ENCODE measurements around the gene CPEB2.

Gene CPEB2

DNA sequence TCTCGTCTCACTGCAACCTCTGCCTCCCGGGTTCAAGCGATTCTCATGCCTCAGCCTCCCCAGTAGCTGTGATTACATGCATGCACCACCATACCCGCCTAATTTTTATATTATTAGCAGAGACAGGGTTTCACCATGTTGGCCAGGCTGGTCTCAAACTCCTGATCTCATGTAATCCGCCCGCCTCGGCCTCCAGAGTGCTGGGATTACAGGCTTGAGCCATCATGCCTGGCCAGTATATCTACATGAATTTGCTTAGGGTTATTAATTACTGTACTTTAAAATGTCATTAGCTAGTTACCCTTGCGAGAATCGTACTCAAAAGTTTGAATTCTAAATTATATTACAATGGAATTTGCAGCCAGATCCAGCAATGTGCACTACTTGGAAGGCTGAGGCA is 8.9 kb downstream of the CPEB2 start:
- no peak for DNase-seq

DNA sequence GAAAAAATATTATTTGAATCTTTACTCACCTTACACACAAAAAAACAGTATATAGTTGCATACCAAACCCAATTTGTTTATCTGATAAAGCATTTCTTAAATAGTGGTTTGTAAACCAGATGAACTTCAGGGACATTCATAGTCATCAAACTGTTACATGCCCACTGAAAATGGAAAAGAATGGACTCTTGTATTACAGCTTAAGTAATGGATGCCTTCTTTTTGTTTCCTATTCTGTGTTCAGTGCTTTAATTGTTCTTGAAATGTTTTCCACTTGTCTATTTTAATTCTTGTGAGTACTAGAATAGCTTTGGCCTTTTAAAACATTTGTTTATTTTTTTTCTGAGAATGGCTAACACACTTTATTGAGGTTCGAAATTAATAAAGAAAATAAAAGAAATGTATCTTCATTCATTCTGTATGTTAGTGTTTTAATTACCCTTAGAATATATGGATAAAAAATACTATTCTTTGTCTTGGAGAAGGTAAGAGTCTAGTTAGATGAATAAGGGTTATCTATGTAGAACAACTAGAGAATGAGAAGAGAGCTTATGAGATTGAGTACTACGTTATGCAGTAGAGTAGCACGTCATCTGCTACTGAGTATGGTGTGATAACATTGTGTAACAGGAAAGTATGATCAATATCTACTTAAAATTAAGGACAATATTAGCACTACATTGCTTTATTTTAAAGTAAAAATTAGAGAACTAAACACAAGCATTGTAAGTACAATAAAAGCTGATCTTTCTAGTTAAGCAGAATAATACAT is 9.9 kb downstream of the CPEB2 start:
- DNase-seq = no peak

GRCh38 chr4:15013585-15013984 is 11.3 kb downstream of the CPEB2 start:
- no peak for DNase-seq

DNA sequence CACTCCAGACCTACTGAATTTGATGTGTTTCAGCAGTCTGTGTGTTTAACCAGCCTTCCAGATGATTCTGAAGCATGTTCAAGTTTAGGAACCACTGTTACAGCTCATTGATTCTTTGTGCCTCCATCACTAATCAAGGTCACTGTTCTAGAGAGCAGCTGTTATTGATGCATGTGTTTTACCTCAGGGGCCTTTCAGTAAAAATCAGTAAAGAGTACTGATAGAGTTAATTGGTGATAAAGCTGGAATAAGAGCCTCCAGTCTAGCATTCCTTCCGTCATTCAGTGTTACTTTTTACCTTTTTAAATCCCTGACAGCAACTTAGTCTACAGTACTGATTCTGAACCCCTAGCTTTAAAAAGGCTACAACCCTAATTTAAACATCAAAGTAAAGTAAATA is 12.9 kb downstream of the CPEB2 start:
- no peak for DNase-seq

DNA sequence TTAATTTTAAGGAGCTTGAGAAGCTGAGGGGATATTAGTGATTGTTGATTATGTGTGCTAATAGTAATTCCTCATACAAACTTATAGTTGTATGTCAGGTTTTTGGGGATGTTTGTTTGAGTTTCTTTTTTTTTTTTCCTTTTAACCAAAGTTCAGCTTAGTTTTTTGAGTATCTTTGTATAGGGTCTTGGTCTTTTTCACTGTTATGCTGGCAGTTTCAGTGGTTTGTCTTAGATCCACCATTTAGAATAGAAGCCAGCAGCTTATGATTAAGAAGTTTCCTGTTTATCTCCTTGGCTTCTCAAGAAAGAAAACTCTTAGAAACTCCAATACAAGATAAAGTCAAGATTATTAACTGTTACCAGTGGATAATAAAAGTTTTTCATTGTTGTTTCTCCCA is 16.1 kb downstream of the CPEB2 start:
- no peak for DNase-seq

DNA sequence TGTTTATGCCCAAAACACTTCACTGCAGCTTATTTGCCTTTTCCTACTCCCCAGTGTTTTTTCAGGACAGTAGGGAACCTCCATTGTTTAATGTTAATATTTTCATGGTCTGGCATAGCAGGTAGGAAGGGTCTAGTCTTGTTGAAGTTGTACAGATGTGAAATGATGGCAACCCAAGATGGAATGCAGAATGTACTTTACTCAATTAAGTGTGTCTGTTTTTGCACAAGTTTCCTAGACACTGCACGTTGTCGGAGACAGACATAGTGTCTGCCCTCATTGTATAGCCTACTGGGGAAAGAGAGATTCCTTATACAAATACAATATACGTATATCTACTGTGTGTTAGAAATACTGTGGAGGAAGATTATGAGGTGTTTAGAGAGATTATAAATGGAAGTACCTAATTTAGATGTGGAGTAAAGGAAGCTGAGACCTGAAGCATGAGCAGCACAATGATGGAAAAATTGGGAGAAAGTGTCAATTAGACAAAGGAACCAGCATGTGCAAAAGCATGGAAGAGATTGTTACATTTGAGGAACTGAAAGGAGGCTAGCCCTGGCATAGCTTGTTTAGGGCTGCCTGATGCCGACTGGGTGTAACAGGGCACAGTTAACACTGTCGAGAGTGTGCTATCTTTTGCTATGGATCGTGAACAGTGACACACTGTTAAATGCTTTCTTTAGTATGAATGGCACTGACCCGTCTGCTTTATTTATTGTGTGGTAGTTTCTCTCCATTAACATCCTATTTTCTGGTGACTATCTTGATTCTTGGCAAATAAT is 18.4 kb downstream of the CPEB2 start:
- DNase-seq = no peak

- DNase-seq = no peak
Observed at GRCh38 chr4:15021311-15021710, 19.0 kb downstream of the CPEB2 start.

DNA sequence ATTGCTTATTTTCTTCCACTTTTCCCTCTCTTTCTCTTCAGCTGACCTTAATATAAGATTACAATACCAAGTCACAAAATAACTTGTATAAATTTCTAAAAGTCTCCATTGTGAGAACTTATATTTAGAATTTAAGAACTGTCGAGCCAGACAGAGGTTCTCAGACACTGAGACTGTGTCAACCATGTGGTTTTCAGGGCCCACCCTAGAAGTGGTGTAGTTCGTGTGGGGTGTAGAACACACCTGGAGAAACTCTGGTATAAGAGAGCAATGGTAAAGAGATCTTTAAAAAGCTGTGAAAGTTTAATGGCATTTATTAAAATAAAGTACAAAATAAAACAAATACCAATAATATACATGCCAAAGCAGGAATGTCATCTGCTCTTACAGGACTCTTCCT is 19.7 kb downstream of the CPEB2 start:
- no peak for DNase-seq

DNA sequence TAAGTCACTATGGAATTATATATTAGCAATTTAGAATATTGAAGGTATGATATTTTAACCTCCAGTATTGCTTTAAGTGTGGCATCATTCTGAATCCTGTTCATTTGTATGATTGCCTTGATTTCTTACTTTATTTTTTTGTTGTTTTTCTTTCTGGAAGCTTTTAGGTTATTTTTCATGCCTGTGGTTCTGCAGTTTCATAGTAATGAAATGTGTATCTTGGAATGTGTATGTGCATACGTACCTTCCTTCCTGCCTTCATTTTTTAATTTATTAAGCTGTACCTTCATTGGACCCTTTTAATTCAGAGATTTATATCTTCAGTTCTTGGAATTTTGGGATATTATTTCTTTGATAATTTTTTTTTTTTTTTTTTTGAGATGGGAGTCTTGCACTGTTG is 22.1 kb downstream of the CPEB2 start:
- no peak for DNase-seq

DNA sequence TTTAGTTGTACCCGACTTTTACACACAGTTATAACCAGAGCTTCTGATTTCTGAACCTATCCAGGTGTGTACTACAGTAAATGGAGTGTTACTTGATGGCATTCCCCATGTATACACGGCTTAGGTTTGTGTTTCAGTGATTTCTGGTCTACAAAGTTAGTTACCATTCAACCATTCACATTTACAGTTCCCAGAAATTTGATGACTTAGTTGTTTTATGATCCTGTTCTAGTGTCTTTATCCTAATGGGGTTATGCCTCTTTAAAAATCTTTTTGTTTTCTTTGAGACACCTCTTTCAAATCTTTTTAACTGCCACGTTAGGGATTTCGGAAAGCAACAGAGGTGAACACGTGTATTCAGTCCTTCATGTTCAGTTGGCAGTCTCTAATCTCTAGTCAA is 23.4 kb downstream of the CPEB2 start:
- no peak for DNase-seq

DNA sequence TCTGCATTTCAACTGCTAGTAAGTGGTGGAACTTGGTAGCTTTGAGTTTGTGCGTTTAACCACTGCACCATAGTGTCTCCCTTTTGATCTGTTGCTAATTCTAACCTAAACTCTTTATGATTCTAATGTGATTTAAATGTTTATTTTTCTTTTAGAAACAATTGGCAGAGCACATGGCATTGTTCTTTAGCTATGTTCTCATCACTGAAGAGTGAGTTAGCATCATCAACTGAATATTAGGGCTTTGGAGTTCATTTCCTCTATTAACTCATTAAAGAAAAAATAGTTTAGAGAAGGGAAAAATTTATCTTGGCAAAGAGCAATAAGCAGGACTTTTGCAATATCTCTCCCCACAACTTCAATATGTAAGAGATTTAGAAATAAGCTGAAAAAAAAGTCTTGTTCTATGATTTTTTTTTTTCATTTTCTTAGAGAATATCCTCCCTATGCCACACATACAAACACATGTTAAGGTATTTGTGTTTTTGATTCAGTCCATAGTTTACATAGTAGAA is 25.7 kb downstream of the CPEB2 start:
- DNase-seq = no peak

DNA sequence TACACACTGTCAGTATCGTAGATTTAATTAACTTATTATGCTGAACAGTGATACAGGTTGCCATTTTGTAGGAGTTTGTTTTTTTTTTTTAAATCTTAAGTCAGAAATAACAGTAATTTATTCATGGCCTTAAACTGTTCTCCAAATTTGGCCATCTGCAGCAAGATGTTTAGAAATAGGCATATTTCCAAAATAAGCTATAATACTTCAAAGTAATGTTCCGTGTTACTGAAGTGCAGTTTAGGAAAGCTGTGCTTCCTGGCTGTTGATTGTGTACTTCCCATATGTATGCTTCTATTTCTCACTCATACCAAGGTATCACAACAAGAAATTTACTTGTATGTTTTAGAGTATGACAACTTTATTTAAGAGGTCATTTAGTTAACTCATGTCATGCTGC is 28.9 kb downstream of the CPEB2 start:
- no peak for DNase-seq

DNA sequence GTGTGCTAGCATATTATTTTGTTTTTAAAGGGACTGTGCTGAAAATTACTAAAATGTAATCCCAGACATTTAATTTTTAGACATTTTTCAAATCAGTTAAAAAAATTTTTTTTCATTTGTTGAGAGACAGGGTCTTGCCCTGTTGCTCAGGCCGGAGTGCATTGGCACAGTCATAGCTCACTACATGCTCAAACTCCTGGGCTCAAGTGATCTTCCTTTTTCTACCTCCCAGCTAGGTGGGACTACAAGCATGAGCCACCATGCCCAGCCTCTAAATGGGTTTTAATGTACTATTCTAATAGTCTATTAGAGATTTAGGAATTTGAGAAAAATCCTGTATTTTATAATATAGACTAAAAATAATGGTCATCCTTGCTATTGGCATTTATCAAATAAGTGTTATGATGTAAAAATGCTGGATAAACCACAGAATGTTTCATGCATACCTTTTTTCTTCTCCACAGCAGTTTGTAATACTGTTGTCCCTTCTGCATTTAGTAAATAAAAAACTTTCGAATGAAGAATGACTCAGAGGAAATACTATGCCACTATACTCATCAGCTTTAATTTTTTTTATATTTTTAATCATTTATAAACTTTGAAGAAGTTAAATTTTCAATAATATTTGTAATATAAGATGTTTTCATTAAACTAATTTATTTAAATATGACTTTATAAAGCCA is 29.9 kb downstream of the CPEB2 start:
- no peak for DNase-seq

DNA sequence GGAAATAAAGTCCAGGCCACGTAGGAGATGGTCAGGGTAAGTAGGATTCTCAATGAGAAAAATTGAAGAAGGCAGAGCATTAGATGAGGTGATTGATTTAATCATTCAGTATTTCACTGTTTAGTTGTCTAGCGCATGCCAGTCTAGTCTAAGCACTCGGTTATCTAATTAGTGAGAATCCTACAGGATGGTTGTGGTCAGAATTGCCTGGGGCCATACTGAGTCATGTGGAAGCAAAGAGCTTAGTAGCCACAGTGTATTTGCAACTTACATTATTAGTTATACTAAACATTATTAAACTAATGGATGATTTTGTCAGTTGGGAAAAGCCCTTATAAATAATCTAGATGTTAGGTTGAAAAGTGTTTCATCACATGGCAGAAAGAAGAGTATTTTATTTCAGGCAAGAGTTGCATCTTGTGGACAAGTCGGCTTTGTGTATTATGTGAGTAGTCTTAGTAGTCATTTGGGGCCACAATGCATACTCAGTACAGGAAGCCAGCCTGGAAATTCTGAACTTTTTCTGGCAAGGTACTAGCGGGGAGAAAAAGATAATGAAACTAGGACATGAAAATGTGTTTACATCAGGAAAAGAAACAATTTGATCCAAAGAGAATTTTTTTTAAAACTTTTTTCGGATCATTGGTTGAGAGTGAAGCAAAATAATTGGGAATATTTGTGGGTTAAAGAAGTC is 31.9 kb downstream of the CPEB2 start:
- DNase-seq = no peak

DNA sequence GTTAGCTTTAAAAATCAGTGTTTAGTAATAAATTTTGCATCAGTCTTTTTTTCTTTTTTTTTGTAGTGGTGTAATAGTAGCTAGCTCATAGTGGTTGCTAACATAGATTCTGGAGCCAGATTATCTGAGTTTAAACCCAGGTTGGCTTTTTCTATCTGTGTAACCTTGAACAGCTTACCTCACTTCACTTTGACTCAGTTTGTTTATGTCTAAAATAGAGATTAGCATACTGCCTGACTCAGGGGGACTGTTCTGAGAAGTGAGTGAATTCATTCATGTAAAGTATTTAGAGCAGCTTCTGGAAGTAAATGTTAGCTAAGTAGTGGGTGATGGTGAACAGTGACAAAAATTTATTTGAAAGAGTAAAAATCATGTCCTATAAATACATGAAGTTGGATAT is 32.9 kb downstream of the CPEB2 start:
- DNase-seq = no peak

- DNase-seq = no peak
Observed at GRCh38 chr4:15037923-15038541, 35.8 kb downstream of the CPEB2 start.

DNA sequence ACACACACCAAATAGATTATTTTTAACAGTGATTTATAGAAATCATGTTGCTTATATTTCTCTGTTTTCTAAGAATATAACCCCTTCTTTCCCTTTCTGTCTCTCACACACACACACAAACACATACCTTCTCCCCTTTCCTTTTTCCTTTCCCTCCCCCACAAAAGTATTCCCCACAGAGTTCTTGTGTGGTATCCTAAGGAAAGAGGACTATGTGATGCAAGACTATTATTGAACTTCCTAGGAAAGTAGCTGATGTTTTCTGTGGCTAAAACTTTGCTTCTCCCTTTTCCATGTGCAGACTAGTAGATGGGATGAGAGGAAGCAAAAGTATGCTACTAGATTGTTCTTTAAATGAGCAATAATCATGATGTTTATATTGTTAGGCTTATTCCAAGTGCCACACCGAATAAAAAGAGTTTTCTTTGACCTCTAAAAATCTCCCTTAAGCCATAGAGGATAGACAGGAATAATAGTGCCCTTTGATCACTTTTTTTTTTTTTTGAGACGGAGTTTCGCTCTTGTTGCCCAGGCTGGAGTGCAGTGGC is 38.7 kb downstream of the CPEB2 start:
- no peak for DNase-seq

GRCh38 chr4:15042529-15043167 is 40.4 kb downstream of the CPEB2 start:
- DNase-seq = no peak

DNA sequence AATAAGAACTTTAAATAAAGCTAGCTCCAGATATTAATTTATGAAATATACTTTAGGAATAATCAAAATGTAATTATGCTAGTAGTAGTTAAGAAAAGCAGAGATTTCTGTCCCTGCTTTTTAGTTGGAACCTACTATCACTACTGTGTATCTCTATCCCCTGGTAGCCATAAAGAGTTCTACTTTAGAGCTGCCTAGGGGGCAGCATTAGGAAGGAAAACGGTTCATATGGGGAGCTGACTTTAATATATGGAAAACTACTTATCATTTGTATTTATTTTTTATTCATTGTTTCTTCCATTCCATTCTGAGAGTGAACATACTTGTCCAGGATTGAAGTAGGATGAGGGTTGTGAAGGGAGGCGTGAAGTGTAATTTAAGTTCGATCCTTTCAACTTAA is 40.9 kb downstream of the CPEB2 start:
- no peak for DNase-seq

DNA sequence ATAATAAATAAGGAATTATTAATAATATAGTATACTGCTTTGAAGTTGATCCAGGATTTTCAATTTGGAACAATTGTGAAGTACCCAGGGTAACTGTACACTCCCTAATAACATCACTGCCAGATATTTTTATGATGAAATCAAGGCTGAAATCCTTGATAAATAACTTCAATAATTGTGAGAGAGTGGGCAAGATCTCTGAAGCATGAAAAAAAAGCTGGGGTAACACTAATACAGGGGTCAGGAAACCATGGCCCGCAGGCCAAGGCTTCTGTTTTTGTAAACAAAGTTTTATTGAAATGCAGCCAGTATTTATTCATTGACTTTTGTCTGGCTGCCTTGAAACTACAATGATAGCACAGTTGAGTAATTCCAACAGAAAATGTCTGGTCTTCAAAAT is 41.6 kb downstream of the CPEB2 start:
- no peak for DNase-seq

GRCh38 chr4:15054541-15054940 is 52.3 kb downstream of the CPEB2 start:
- DNase-seq = no peak

- DNase-seq = no peak
Observed at GRCh38 chr4:15060213-15060612, 57.9 kb downstream of the CPEB2 start.
